GM19193 (cell line): ENCODE measurements around the gene ADAM12.

ENCODE experiments used
- POLR2A ChIP-seq: IDR thresholded peaks from 4 replicates; pipeline ENCODE4 v1.6.1; 2011; ENCODE audit not compliant: insufficient read depth, insufficient read length; ENCODE audit errors: extremely low read depth

Gene ADAM12

DNA sequence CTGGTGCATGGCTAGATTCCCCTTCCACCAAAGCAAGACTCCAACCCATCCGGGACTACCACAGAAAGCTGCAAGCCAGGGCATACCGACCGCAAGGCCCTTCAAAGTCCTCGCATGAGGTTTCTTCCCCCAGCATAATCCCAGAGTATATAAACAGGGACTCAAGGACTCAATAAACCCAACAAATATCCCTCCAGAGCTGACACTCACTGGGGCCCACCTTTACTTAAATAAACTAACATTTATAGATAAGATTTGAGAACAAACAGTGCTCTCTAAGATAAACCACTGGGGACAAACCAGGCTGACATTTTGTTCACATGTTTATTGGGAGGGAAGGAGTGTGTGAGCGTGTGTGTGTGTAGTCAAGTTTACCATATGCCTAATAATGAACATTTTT lies 138.2 kb downstream of the ADAM12 start:
- no peak for TF ChIP-seq POLR2A

DNA sequence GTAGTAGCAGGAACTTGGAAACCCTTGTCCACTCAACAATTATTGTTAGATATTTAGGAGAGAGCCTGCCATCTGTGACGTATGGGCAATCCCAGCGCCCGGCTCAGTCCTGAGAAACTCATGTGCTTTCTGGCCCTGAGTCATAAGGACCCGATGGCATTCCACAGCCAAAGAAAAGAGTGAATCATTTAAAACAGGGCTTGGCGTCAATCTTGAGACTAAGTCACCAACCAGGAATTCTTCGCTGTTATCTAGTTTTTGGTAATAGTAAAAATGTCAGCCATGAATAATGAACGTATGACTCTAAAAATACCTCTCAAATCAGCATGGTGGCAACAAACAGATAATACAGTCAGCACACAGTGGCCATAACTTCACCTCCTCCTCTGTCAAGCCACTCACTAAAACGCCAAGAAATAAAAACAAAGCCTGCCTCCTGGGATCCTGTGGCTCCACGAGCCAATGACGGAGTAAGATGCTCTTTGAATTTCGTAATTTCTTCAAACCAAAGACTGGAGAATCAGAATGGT lies 140.8 kb downstream of the ADAM12 start:
- TF ChIP-seq POLR2A: no peak

DNA sequence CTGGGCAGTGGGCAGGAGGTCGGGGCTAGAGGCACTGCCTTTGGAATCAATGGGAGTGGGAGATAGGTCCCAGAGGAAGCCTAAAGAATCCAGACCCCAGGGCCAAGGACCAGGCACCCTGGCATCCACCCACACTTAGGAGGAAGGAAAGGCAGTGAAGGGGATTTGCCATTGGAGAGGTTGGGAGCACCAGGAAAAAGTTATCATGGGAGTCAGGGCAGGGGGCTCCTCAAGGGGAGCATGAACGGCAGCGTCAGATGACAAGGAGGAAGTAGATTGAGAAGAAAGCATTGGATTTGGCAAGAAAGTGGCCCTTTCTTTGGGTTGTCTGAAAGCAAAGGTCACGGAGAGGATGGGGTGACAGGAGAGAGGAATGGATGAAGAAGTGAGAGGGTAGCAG lies 142.8 kb downstream of the ADAM12 start:
- TF ChIP-seq POLR2A: no peak

DNA sequence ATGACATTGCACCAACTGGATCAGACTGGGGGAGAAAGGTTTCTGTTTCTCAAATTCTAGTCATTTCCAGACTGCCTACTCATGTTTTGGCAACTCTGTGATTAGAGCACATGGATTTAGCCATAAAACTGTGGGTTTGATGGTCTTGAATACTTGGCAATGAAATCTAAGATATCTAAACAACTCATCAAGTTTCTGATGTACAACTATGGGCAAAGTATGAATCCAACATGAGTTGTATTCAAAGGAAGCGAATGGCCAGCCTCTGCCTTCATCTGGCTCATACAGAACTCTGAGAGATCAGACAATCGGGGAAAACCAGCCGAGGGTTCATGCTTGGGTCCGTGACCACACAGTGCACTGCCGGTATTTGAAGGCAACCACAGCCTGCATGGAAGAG lies 144.3 kb downstream of the ADAM12 start:
- TF ChIP-seq POLR2A: no peak

DNA sequence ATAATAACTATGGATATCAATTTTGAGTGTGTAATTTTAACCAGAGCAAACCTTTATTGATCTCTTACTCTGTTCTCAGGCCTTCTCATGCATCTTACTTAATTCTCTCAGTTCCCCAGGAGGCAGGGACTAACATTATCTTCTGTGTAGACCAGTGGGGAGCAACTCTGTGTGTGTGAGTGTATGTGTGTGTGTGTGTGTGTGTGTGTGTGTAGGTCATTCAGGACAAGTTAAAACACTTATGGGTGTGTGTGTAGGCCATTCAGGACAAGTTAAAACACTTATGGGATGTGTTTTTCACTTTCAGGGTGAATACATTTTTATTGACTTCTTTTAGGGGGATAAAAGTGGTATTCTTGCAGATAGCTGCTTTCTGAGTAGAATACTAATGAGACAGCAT lies 145.0 kb downstream of the ADAM12 start:
- TF ChIP-seq POLR2A: no peak

DNA sequence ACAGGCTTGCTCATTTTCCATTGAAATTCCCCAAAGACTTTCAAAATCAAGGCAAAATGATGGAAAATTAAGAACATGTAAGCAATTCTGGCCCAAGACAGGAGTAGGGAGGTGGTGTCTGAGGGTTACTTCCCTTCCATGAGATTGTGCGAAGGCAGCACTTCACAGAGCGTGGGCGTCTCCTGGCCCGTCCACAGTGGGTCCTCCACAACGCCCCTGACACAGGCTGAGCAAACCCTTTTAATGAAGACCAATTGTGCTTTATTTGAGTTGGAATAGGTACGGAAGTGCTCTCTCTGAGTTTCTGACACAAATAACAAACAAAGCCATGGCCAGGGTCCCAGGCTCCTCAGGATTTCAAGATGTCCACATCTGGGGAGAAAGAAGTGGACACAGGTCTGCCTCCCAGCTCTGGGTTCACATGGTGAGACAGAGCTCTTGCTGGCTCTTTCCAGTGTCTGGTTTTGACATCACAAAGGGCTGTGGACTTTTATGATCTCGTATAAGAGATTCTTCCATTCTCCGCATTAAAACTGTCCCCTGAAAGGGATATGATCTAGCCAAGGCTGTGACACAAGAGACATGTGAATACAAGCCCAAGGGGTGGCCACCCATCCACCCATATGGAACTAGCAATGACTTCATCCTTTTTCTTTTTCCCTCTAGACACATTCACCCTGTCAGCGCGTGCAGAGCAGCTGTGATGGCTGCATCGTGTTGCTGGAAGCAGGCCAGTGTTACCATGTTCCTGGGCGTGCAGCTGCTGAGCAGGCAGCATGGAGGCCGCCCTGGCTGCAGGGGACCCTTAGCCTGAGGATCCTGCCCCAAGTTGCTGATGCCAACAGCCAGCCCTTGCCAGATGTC lies 145.6 kb downstream of the ADAM12 start:
- no peak for TF ChIP-seq POLR2A

DNA sequence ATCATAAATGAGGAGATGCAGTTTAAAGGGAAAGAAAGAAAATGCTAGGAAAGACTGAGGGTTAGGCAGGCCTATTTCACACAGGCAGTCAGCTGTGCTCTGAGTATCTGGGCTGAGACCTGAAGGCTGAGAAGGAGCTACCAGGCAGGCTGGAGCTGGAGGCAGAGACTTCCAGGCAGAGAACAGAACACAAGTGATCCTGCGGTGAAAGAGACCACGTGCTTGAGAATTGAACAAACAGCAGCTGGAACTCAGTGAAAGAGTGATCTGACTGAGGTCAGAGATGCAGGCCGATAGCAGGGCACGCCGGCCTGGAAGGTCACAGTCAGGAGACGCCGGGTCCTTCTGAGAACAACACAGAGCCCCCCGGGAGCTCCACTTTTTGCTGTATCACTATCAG lies 147.8 kb downstream of the ADAM12 start:
- no peak for TF ChIP-seq POLR2A

DNA sequence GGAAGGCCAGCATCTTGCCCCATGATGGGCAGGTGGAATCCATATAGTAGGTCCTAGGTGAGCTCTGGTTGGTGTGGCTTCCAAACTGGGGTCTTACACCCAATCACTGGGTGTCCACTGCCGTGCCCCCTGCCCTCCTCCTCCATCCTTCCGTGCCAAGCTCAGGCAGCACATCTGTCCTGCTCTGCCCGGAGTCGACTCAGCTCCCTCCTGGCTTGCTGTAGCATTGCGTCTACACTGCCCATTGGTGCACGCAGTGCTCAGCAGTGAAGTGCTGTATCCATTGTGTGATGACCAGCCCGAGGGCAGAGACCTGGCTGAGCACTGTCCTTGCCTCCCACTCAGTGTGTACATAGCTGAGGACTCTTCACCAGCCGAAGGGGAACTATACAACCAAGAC lies 148.4 kb downstream of the ADAM12 start:
- no peak for TF ChIP-seq POLR2A

DNA sequence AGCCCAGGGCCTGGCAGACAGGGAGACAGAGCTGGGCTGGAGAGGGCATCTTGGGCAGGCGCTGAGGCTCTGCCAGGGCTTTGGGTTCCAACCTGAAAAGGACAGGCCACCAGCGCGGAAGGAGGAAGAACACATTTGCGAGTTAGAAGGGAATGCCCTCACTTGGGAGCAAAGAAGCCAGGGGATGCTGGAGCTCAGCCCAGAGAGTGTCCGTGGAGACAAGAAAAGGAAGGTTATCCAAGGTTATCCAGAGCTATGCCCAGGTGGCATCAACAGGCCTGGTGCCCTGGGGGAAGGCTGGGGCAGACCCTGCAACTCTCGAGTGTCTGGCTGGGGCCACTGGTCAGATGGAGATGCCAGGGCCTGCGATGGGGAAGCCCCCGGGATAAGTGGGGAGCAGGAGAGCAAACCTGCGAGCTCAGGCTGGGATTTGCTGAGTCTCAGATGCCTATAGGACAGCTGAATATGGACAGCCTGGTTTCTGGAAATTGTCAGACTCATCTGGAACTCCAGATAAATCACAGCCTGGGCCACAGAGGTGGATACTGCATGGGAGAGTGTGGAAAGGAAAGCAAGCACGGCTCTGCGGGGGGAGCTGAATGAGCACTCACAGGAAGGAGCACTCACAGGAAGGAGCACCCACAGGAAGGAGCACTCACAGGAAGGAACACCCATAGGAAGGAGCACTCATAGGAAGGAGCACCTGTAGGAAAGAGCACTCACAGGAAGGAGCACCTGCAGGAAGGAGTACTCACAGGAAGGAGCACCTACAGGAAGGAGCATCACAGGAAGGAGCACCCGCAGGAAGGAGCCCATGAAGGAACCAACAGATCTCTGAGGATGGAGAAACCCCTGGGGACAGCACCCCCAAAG lies 152.1 kb downstream of the ADAM12 start:
- no peak for TF ChIP-seq POLR2A

DNA sequence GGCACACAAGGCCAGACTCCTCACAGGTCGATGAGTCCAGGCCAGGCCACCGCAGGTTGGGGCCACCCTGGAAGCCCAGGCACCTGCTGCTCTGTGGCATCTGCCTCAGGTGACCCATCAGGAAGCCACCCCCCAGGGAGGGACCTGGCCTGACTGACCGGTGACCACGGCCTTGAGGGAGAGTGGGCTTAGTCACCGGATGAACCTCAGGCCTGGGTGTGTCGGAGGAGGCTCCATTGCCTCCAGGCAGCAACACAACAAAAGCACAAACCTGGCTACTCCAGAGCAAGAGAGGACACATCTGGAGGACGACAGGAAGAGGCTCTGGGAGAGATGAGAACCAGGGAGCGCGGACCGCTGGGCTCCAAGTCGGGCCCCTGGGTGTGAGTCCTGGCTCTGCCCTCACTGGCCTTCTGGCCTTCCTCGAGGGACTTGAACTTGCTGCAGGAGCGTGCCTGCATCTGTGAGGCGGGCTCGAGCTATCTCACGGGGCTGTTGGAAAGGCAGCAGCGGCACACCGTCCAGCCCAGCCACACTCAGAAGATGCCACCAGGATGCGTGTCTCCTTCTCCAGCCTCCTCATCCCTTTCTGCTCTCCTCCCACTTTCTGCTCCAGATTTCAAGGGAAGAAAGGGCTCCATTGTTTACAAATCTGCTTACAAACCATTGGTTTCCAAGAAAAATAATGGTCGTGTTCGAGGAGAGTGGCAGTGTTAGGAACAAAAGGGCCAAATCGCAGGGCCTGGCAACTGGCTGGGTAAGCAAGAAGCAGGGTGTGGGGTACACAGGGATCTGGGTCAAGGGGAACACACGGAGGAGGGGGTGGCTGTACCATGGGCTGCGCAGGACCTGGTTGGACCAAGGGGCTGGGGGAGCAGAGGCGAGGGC lies 152.9 kb downstream of the ADAM12 start:
- TF ChIP-seq POLR2A: no peak

DNA sequence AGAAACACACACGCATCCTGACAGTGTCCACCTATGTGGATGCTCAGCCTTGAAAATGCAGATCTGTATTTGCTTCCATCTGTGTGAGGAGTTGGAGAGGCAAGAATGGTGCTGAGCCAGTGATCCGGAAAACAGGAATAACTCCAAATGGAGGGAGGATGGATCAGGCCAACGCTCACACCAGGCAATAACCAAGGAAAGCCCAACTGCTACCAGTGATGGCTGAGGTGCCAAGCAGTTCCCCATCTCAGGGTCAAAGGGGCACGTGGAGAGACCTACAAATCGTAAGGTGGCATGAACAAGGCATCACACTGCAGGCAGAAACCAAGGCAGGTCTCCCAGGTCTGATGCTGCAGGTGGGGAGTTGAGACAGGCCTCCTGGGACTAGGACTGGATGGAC lies 153.6 kb downstream of the ADAM12 start:
- TF ChIP-seq POLR2A: no peak

DNA sequence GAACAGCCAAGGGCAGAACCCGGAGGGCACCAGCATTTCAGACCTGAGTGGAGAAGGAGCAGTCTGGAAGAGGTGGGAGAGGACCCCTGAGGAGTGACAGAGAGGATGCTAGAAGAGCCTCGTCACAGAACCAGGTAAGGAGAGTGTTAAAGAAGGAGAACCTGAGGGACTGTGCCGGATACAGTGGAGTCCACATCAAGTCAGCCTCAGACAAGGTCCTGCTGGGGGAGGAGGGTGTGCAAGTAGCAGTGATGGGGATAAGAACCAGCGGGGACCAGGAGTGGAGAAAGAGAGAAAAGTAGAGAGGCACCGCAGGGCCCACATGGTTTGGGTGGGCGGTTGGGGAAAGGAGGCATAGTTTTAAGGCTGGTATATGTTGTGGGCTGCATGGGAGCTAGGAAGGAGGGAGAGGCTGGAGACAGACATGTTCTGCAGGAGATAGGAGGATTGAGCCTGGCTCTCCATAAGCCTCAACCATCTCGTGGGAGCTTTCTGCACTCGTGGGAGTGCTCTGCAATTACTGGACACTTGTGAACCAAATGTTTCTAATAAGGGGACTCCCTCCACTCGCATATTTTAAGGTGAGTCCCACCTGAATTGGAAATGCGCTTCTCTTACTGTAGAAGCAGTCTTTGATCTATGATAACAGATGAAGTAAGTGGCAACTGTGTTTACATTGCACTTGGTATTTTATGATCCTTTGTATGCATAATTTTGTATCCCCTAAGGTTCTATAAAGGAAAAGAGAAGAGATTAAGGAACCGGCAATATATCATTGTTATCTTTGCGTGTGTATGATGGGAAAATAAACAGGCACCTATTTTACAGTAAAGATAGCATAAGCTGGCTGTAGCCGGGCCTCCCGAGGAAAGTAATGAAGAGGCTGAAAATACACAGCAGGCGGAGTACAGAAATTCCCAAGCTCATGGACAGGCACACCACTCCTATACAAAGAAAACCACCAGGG lies 154.8 kb downstream of the ADAM12 start:
- TF ChIP-seq POLR2A: no peak

DNA sequence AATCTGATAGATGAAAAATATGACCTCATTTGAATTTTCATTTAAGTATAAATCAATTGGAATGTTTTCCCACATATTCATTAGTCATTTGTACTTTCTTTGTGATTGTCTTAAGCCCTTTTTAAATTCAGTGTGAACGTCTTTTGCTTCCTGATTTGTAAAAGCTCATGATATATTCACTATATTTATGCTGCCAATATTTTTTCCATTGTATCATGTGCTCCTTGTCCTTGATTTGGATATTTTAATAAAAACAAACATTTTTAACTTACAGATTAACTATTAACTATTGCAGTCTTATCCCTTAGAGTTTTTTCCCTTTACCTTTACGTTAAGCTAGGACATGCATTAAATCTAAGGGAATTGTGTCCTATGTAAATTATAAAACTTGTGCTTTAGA lies 157.7 kb downstream of the ADAM12 start:
- no peak for TF ChIP-seq POLR2A

DNA sequence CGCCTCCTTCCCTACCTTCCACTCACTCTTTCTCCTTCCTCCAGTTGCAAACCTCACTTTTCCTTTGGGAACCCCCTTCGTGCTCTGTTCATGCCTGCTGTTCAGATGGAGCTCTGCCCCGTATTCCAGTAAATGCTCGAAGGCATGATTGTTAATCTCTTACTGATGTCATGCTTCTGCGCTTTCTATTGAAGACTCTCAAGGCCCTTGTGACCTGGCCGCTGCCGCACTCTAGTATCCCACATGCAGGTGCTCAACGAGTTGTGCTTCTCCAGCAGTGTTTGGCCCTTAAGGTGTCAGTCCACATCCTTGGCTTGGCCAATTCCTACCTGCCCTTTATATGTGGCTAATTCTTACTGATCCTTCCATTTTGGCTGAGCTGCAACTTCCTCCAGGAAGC lies 158.6 kb downstream of the ADAM12 start:
- no peak for TF ChIP-seq POLR2A

DNA sequence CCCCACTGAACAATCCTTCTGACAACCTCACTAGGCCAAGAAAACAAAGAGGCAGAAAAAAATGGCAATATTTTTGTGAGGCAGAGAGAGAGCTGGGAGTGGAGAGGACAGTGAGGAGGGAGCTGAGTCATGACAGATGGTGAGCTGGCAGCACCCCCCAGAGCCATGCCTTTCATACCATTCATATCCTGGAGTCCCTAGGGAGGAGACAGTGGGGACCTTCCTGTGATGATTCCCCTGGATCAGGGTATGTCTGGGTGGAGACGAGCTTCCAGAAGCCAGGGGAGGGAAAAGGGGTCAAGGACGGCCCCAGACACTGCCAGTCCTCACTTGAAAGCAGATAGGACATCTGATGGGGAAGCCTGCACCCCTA lies 160.5 kb downstream of the ADAM12 start:
- TF ChIP-seq POLR2A: no peak
